NT2/D1 (cell line): ENCODE results near the gene LRMDA.

ENCODE experiments used
- SUZ12 ChIP-seq: IDR thresholded peaks from 2 replicates; pipeline ENCODE4 v1.6.1; 2011; ENCODE audit not compliant: insufficient read length, insufficient read depth; ENCODE audit errors: extremely low read depth
- YY1 ChIP-seq: IDR thresholded peaks from 2 replicates; pipeline ENCODE4 v1.6.1; 2011; ENCODE audit not compliant: insufficient read length, insufficient read depth
- ZNF274 ChIP-seq: IDR thresholded peaks from 2 replicates; pipeline ENCODE4 v1.6.1; 2011; ENCODE audit warnings: mild to moderate bottlenecking, low read depth, low read length

DNA sequence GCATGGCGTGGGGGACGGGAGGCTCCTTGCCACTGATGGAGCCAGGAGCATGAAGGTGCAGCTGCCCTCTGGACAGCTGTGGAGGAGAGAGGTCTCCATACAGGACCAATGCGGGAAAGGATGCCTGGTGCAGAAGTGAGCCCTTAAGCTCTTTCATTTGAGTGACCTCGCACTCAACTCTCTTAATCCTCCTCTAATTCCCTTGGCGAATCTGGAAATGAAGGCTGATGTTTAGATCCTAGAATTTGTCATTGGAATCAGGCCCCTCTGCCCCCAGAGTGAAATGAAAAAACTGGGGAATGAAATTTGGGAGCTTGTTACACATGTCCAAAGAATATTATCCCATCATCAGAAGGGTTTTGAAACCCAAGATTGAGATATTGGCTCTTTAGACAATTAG, 639.5 kb downstream of the LRMDA start:
- TF ChIP-seq YY1 = no peak
- TF ChIP-seq SUZ12 = no peak
- no peak for TF ChIP-seq ZNF274
